Calu3 (cell line): ENCODE data around the gene NME3. TPM values are rescaled to one million over a fixed set of nuclear protein-coding genes. Genes with fewer than 3 reads are reported as not detected.
A peak's percentile ranks its signal among the peaks of the same experiment; 100 is the strongest.

ENCODE experiments used
- BruUV-seq: library from RNA; stranded (reverse); fragments of 400-500 nt; replicated peaks from 2 replicates; lab custom pipeline; 2021; lab: Mats Ljungman, UMichigan
- CTCF ChIA-PET: fragments of 300-600 bp; sonication (Branson Sonifier 250); formaldehyde crosslinking; loops from one replicate; lab custom pipeline; 2022; ENCODE audit warnings: antibody characterized with exemption; lab: Charles Lee
- DNase-seq: peaks from one replicate; pipeline ENCODE4 v3.0.0; 2022
- H3K27ac Mint-ChIP-seq: one replicate; pipeline ENCODE4 v1.8.0; 2022; ENCODE audit warnings: mixed read lengths; ENCODE audit not compliant: unreplicated experiment
- H3K27me3 Mint-ChIP-seq: one replicate; pipeline ENCODE4 v1.8.0; 2022; ENCODE audit warnings: mixed read lengths; ENCODE audit not compliant: unreplicated experiment
- H3K36me3 Mint-ChIP-seq: one replicate; pipeline ENCODE4 v1.8.0; 2022; ENCODE audit warnings: mild to moderate bottlenecking, moderate library complexity, mixed read lengths; ENCODE audit not compliant: insufficient read depth, unreplicated experiment
- H3K4me1 Mint-ChIP-seq: one replicate; pipeline ENCODE4 v1.8.0; 2022; ENCODE audit warnings: mild to moderate bottlenecking, low read depth, mixed read lengths; ENCODE audit not compliant: unreplicated experiment
- H3K4me3 Mint-ChIP-seq: one replicate; pipeline ENCODE4 v1.8.0; 2022; ENCODE audit warnings: mild to moderate bottlenecking, low read depth, moderate library complexity, mixed read lengths; ENCODE audit not compliant: unreplicated experiment
- H3K9me3 Mint-ChIP-seq: one replicate; pipeline ENCODE4 v1.8.0; 2022; ENCODE audit warnings: low read depth, mixed read lengths; ENCODE audit not compliant: unreplicated experiment
- CTCF ChIP-seq: fragments of 200-600 bp; IDR thresholded peaks from one replicate; pipeline ENCODE4 v1.8.0; 2022; ENCODE audit warnings: antibody characterized with exemption; ENCODE audit not compliant: unreplicated experiment
- intact Hi-C: fragments of 100-400 bp; cut with micrococcal nuclease; formaldehyde crosslinking; loops from one replicate; pipeline ENCODE4 v1.10.0; 2022; ENCODE audit not compliant: unreplicated experiment
- total RNA-seq: library from RNA; stranded (reverse); gene quantifications from 2 replicates; pipeline ENCODE4 v1.2.3, GENCODE V29; 2022

Gene NME3
- total RNA-seq, 1 experiment from 2014 or later: 64.3 TPM

- intact Hi-C loops: no loop called here
- Mint-ChIP-seq H3K9me3 (no peaks in the 10 kb centered on the region), H3K4me1 (no peaks in the 10 kb centered on the region), H3K36me3 (peaks cover 36% of the 10 kb centered on the region), H3K27me3 (no peaks in the 10 kb centered on the region), H3K27ac (no peak overlapping the region), H3K4me3 (no peak overlapping the region)
- TF ChIP-seq CTCF: no peak
- no TSS peak for BruUV-seq
- CTCF ChIA-PET: no interaction called here
- DNase-seq: no peak
Observed at GRCh38 chr16:1816396-1817275, 45.3 kb upstream of the NME3 start.

- no peaks in the 10 kb centered on the region for H3K4me1 Mint-ChIP-seq
- intact Hi-C loops: no loop called here
- no peak overlapping the region for H3K4me3 Mint-ChIP-seq
- DNase-seq: no peak
- CTCF ChIA-PET: interaction anchor here (0.6 kb wide), 1 partner anchor 50 kb away, joined by 4 read pairs; no protein-coding TSS in a partner anchor
- H3K27me3 Mint-ChIP-seq: no peaks in the 10 kb centered on the region
- H3K27ac Mint-ChIP-seq: no peak overlapping the region
- BruUV-seq: no TSS peak
- H3K36me3 Mint-ChIP-seq: peaks cover 34% of the 10 kb centered on the region
- no peaks in the 10 kb centered on the region for H3K9me3 Mint-ChIP-seq
- no peak for TF ChIP-seq CTCF
Observed at GRCh38 chr16:1815461-1815860, 44.1 kb upstream of the NME3 start.

- H3K27me3 Mint-ChIP-seq: no peaks in the 10 kb centered on the region
- no TSS peak for BruUV-seq
- no peak overlapping the region for H3K27ac Mint-ChIP-seq
- peak; percentile 56 for TF ChIP-seq CTCF
- H3K4me1 Mint-ChIP-seq: no peaks in the 10 kb centered on the region
- peak; percentile 61 for DNase-seq
- H3K36me3 Mint-ChIP-seq: peaks cover 41% of the 10 kb centered on the region
- H3K9me3 Mint-ChIP-seq: no peaks in the 10 kb centered on the region
- intact Hi-C loops: no loop called here
- CTCF ChIA-PET: no interaction called here
- H3K4me3 Mint-ChIP-seq: no peak overlapping the region
Observed at GRCh38 chr16:1812732-1813163, 41.4 kb upstream of the NME3 start.

- Mint-ChIP-seq H3K27me3 (no peaks in the 10 kb centered on the region), H3K27ac (no peak overlapping the region), H3K4me1 (no peaks in the 10 kb centered on the region), H3K4me3 (no peak overlapping the region), H3K9me3 (no peaks in the 10 kb centered on the region), H3K36me3 (peaks cover 33% of the 10 kb centered on the region)
- no peak for TF ChIP-seq CTCF
- DNase-seq: no peak
- CTCF ChIA-PET: no interaction called here
- no TSS peak for BruUV-seq
- intact Hi-C loops: no loop called here
Observed at GRCh38 chr16:1810536-1810935, 39.2 kb upstream of the NME3 start.
